ENCODE results near the gene MND1.

MND1 gene

GRCh38 chr4:153310793-153311192, 33.7 kb upstream of the MND1 start:
- TF ChIP-seq TAF1 (IDR thresholded peaks at IDR 0.05; ENCODE audit: borderline replicate concordance, insufficient read depth, low read length) = no peak
- TF ChIP-seq FOXP2 (optimal IDR thresholded peaks at IDR 0.05; ENCODE audit: borderline replicate concordance, extremely low read depth, extremely low read length, insufficient read depth) = no peak
- TF ChIP-seq SIN3A (IDR thresholded peaks at IDR 0.05; ENCODE audit: borderline replicate concordance, insufficient read depth, low read length) = no peak
- TF ChIP-seq, protein P1, sequence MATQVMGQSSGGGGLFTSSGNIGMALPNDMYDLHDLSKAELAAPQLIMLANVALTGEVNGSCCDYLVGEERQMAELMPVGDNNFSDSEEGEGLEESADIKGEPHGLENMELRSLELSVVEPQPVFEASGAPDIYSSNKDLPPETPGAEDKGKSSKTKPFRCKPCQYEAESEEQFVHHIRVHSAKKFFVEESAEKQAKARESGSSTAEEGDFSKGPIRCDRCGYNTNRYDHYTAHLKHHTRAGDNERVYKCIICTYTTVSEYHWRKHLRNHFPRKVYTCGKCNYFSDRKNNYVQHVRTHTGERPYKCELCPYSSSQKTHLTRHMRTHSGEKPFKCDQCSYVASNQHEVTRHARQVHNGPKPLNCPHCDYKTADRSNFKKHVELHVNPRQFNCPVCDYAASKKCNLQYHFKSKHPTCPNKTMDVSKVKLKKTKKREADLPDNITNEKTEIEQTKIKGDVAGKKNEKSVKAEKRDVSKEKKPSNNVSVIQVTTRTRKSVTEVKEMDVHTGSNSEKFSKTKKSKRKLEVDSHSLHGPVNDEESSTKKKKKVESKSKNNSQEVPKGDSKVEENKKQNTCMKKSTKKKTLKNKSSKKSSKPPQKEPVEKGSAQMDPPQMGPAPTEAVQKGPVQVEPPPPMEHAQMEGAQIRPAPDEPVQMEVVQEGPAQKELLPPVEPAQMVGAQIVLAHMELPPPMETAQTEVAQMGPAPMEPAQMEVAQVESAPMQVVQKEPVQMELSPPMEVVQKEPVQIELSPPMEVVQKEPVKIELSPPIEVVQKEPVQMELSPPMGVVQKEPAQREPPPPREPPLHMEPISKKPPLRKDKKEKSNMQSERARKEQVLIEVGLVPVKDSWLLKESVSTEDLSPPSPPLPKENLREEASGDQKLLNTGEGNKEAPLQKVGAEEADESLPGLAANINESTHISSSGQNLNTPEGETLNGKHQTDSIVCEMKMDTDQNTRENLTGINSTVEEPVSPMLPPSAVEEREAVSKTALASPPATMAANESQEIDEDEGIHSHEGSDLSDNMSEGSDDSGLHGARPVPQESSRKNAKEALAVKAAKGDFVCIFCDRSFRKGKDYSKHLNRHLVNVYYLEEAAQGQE (IDR thresholded peaks at IDR 0.05; ENCODE audit: insufficient read depth in 1 of 2, low read depth in 2 of 2, low read length in 2 of 2) = no peak
- no peak for TF ChIP-seq POLR2AphosphoS5 (IDR thresholded peaks at IDR 0.05; ENCODE audit: low read depth, low read length)

- TF ChIP-seq FOXP2 (optimal IDR thresholded peaks at IDR 0.05; ENCODE audit: borderline replicate concordance, extremely low read depth, extremely low read length, insufficient read depth) (no peak), SIN3A (IDR thresholded peaks at IDR 0.05; ENCODE audit: borderline replicate concordance, insufficient read depth, low read length) (no peak), TAF1 (IDR thresholded peaks at IDR 0.05; ENCODE audit: borderline replicate concordance, insufficient read depth, low read length) (no peak), POLR2AphosphoS5 (IDR thresholded peaks at IDR 0.05; ENCODE audit: low read depth, low read length) (no peak)
- TF ChIP-seq, protein P1 (IDR thresholded peaks at IDR 0.05; ENCODE audit: insufficient read depth in 1 of 2, low read depth in 2 of 2, low read length in 2 of 2) = no peak
Observed at GRCh38 chr4:153314915-153315314, 29.6 kb upstream of the MND1 start.

DNA sequence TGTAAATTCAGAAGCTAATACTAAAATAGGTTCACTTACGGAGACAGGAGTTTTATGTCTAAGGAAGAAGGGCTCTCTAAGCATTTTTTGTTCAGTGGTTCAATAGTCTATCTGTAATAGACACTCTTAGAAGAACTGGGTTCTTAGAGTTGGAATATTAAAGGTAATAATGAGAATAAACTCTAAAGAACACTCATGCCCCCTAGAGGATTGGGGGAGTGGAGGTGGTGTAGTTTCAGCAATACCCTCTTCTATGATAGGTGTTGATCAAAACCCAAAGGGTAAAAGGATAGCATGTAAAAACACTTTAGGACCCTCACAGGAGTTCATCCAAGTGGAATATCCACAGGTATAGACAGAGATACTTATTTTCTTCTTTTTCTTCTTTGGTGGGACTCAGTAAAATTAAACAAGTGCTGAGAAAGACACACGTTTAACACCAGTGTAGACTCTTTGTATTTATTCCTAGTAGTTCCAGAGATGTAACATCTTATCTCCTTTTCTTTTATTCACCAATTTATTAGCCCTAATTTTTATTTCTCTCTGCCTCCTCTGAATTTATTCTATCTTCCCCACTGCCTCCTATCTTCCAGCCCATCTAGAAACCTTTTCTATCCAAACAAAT, 25.7 kb upstream of the MND1 start:
- TF ChIP-seq, protein P1 (IDR thresholded peaks at IDR 0.05; ENCODE audit: insufficient read depth in 1 of 2, low read depth in 2 of 2, low read length in 2 of 2) = no peak
- TF ChIP-seq FOXP2 (optimal IDR thresholded peaks at IDR 0.05; ENCODE audit: borderline replicate concordance, extremely low read depth, extremely low read length, insufficient read depth) (no peak), SIN3A (IDR thresholded peaks at IDR 0.05; ENCODE audit: borderline replicate concordance, insufficient read depth, low read length) (no peak), TAF1 (IDR thresholded peaks at IDR 0.05; ENCODE audit: borderline replicate concordance, insufficient read depth, low read length) (no peak), POLR2AphosphoS5 (IDR thresholded peaks at IDR 0.05; ENCODE audit: low read depth, low read length) (no peak)

DNA sequence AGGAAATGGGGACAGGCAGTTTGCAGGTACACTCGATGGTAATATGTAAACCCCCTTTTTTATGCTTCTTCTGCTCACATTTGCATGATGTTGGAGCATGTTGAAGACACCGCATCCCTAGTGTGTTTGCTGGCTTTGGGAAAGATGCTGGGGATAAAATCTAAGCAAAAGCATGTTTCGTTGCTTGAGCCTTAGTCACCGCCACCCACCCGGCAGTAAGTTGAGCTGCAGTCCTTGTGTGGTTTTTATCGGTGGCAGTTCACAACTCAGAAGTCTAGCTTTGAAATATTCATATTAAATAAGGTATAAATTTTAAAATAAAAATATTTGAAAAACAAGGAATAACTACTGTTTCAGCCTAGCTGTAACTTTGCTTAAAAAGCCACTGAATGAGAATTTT, 21.7 kb upstream of the MND1 start:
- TF ChIP-seq POLR2AphosphoS5 (IDR thresholded peaks at IDR 0.05; ENCODE audit: low read depth, low read length) (no peak), SIN3A (IDR thresholded peaks at IDR 0.05; ENCODE audit: borderline replicate concordance, insufficient read depth, low read length) (no peak), TAF1 (IDR thresholded peaks at IDR 0.05; ENCODE audit: borderline replicate concordance, insufficient read depth, low read length) (no peak)
- TF ChIP-seq, protein P1 (IDR thresholded peaks at IDR 0.05; ENCODE audit: insufficient read depth in 1 of 2, low read depth in 2 of 2, low read length in 2 of 2) = no peak

DNA sequence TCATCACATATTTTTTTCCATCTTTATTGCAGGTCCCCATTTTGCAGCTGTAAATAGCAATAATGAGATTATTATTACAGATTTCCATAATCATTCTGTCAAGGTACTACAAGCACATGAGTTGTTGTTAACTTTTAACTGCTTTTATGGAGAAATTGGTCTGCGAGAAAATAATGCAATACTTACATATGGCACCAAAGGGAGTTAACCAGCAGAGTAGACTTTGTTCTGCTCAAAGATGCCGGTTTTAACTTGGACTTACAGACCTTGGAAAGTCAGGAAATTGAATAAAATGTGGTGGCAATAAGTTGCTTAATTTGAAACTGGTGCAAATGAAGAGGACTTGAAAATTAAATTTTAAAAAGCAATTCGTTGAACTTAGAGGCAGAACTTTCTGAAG, 20.4 kb upstream of the MND1 start:
- no peak for TF ChIP-seq SIN3A (IDR thresholded peaks at IDR 0.05; ENCODE audit: borderline replicate concordance, insufficient read depth, low read length)
- TF ChIP-seq TAF1 (IDR thresholded peaks at IDR 0.05; ENCODE audit: borderline replicate concordance, insufficient read depth, low read length) = no peak
- TF ChIP-seq, protein P1 (IDR thresholded peaks at IDR 0.05; ENCODE audit: insufficient read depth in 1 of 2, low read depth in 2 of 2, low read length in 2 of 2) = no peak
- TF ChIP-seq POLR2AphosphoS5 (IDR thresholded peaks at IDR 0.05; ENCODE audit: low read depth, low read length) = no peak
- TF ChIP-seq FOXP2 (optimal IDR thresholded peaks at IDR 0.05; ENCODE audit: borderline replicate concordance, extremely low read depth, extremely low read length, insufficient read depth) = no peak
